GM15510 (cell line): ENCODE results near the gene CELA2B.

ENCODE experiments used
- POLR2A ChIP-seq: IDR thresholded peaks from 3 replicates; pipeline ENCODE4 v1.6.1; 2011; ENCODE audit warnings: borderline replicate concordance; ENCODE audit not compliant: insufficient read length; ENCODE audit errors: extremely low read depth

CELA2B gene

DNA sequence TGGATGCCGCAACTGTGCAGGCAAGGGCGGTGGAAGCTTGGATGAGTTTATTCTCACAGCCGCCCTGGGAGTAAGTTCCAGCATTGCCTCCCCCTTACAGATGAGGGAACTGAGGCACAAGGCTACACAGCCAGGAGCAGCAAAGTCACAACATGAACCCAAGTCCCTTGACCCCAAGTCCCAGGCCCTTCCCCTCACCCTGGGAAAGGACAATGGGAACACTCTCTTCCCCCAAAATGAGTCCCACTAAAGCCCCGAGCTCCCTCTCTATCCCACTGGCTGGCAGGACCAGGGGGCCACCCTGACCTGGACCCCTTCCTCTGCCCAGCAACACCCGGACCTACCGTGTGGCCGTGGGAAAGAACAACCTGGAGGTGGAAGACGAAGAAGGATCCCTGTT, 33.8 kb upstream of the CELA2B start:
- no peak for TF ChIP-seq POLR2A

DNA sequence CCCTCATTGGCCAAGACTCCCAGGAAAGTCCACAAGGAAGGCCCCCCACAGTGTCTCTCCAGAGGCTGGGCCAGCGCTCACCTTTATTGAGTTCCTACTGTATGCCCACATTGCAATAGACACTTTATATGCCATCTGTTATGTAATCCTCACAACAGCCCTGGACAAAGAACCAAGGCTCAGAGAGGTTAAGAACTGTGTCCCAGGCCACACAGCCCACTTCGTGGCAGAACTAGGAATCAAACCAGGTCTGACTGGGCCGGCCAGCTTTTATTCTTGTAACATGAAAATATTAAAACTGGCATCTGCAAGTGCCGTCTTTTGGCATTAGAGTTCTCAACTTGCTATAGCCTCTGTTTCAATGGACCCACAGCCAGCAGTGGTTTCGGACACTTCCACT, 33.1 kb upstream of the CELA2B start:
- no peak for TF ChIP-seq POLR2A

DNA sequence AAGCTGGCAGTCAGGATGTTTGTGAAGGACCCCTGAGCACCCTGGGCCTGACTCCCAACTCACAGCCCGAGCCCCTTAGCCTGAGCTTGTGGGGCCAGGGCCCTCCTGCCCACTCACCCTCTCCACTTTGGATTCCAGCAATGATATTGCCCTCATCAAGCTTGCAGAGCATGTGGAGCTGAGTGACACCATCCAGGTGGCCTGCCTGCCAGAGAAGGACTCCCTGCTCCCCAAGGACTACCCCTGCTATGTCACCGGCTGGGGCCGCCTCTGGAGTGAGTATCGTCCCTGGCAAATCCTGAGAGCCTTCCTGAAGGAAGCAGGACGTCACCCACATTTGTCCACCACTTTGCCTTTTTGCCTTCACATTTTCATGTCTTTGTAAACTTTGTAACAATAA, 32.6 kb upstream of the CELA2B start:
- TF ChIP-seq POLR2A: no peak

DNA sequence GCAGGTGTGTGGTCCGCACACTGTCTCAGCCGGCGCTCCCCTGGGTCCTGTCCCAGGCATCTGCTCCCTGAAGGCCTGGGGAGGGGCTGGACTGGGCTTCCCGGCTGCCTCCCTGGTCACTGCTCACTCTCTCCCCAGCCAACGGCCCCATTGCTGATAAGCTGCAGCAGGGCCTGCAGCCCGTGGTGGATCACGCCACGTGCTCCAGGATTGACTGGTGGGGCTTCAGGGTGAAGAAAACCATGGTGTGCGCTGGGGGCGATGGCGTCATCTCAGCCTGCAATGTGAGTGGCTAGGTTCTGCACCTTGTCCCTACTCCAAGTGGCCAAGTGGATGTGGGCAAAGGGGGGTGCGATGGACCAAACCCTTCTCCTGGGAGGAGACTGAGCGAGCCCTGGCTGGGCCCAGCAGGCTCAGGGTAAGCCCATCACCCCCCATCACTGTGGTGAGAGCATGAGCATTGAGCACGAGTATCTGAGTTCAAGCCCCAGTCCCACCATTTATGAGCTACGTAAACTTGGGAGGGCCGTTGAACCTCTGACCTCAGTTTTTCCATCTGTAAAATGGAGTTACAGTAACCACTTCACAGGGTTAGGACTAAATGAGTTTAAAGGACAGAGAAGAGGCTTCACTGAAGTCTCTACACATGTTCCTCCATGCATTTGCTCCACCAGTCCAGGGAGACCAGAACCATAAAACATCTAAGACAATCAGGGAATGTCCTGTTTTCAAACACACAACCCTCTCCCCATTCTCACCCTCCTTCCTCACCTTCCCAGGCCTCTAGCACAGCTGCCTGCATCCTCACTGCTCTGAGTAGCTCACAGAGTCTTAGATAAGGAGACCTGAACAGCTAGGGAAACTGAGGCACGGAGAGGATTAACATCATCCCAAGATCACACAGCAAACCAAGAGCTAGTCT, 31.2 kb upstream of the CELA2B start:
- no peak for TF ChIP-seq POLR2A

GRCh38 chr1:15445390-15446122, 30.3 kb upstream of the CELA2B start:
- TF ChIP-seq POLR2A: no peak

- TF ChIP-seq POLR2A: no peak
Observed at GRCh38 chr1:15446212-15446611, 29.7 kb upstream of the CELA2B start.

DNA sequence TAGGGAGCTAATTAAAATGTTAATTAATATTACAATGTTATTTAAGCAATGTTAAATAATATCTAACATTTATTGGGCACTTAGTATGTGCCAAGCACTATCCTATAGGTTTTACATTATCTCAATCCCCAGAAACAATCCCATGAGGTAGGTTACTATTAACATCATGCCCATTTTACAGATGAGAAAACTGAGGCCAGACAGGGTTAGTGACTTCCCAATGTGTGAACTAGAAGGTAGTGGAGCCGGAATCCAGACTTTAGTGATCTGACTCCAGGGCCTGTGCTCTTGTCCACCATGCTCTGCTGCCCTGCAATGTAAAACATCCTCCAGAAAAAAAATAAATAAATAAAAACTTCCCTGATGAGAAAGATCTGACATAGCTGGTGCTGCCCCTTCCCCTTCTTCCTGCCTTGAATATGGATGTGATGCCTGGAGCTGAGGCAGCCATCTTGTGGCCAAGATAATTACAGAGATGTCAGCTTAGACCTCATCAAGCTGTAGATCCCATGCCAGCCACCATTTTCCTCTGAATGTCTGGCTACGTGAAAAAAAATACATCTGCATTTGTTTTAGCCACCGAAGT, 26.9 kb upstream of the CELA2B start:
- no peak for TF ChIP-seq POLR2A

DNA sequence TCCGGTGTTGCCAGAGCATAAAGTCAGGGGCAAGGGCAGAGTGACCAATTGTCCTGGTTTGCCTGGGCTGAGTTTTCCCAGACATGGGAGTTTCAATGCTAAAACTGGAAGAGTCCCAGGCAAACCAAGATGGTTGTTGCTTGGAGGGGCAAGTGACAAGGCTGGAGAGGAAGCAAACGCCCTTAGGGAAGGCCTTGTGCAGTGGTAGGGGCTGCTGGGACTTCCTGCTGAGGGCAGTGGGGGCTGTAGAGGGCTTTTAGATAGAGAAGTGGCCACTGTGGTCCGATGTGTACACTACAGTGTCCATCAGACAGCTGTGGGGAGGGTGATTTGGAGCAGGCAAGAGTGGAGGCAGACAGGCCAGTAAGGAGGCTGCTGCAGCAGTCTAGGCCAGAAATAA, 26.3 kb upstream of the CELA2B start:
- no peak for TF ChIP-seq POLR2A

- TF ChIP-seq POLR2A: no peak
Observed at GRCh38 chr1:15451014-15451722, 24.7 kb upstream of the CELA2B start.

DNA sequence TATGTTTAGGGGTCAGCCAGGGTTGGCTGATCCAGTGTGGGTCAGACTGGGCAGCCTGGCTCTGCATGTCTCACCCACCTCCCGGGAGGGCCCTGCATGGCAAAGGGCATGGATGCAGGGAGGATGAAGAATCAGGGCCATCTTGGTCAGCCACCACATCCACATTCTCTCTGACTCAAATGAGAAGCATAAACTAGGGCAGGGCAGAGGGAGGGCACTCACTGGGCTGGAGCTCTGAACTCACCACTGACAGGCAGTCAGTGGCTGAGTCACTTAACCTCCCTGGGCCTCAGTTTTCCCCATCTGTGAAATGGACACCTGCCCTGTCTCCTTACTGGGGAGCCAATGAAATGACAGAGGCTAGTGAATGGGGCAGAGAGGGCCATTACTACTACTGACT, 23.7 kb upstream of the CELA2B start:
- TF ChIP-seq POLR2A: no peak

- TF ChIP-seq POLR2A: no peak
Observed at GRCh38 chr1:15452866-15453571, 22.9 kb upstream of the CELA2B start.

GRCh38 chr1:15453734-15454133, 22.2 kb upstream of the CELA2B start:
- TF ChIP-seq POLR2A: no peak

DNA sequence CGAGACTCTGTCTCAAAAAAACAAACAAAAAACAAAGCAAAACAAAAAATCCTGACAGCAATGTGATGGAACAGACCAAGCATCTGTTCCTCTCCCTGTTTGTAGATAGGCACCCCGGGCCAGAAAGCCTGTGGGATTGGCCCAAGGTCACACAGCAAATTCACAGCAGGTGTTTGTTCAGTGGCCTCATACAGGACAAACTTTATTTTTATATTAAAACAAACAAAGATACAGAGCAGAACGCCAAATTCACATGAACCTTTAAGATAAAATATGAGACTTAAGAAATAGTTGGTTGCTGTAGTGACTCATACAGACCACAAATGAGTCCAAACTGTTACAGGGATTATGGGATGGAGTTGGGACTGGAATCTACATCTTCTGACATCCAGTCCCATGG, 21.6 kb upstream of the CELA2B start:
- no peak for TF ChIP-seq POLR2A

DNA sequence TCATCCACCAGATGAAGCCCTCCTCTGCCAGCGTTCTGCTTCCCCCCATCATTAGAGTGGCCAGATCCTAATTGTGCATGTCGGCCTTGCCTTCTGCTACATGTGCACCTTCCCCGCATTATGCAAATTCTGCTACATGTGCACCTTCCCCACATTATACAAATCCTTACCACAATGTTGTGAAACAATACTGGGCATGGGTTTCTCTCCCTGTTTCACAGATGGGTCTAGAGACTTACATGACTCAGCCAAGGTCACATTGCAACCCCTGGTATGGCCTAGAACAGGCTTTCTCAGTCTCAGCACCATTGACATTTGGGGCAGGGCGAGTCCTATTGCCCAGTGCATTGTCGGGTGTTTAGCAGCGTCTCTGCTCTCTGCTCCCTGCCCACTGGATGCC, 20.4 kb upstream of the CELA2B start:
- TF ChIP-seq POLR2A: no peak

- no peak for TF ChIP-seq POLR2A
Observed at GRCh38 chr1:15456313-15456954, 19.5 kb upstream of the CELA2B start, which contains the start of gene CELA2A. Gene CELA2A, plus strand, starts transcription at chr1:15456732. Its CDS starts 22 bp downstream, at chr1:15456754.

- no peak for TF ChIP-seq POLR2A
Observed at GRCh38 chr1:15457585-15457984, 18.3 kb upstream of the CELA2B start.
